ENCODE results near the gene SEMA3B. TPM values are rescaled to one million over a fixed set of nuclear protein-coding genes. Genes with fewer than 3 reads are reported as not detected.

Gene SEMA3B
- total RNA-seq, 1 donor: 23.3 TPM

DNA sequence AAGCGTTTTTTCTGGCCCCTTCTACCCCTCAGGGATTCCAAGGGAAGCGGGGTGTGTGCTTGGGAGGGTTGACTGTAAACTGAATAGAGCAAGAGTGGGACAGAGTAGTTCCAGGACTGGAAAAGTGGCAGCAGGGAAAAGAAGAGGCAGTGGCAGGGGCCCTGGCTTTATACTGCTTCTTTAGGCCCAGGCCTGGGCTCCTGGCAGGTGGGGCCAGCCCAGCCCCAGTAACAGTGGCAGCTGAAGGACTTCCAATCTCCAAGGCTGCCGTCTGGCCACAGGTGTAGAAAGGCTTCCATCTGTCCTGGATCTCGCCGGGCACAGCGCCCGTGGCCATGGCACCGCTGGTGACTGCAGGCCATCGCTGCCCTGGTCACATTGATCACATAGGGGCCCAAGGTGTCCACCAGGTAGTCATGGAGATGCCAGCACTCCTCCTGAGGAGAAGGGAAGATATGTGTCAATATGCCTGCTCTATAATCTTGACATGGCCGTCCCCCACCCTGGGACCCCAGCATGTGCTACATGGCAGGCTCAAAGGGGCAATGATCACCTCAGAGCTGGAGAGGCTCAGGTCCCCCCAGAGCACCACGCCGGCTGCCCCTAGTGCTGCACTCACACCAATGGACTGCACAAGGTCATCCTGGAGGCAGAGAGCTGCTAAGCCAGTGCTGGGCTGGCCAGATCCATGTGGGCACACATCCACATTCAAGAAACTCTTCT is 24.3 kb downstream of the SEMA3B start:
- no peak overlapping the region for H3K4me3 ChIP-seq (ENCODE audit: low read depth, low read length)
- TF ChIP-seq CTCF (IDR thresholded peaks at IDR 0.05; ENCODE audit: insufficient read depth, low read depth, low read length): no peak
- DNase-seq (ENCODE audit: low read depth): no peak

- no peak for DNase-seq (ENCODE audit: low read depth)
- H3K4me3 ChIP-seq (ENCODE audit: low read depth, low read length): no peak overlapping the region
- no peak for TF ChIP-seq CTCF (IDR thresholded peaks at IDR 0.05; ENCODE audit: insufficient read depth, low read depth, low read length)
These were observed 25.1 kb downstream of the SEMA3B start for GRCh38 chr3:50294089-50294488.

GRCh38 chr3:50294492-50295403 is 25.8 kb downstream of the SEMA3B start:
- H3K4me3 ChIP-seq (ENCODE audit: low read depth, low read length): no peak overlapping the region
- no peak for TF ChIP-seq CTCF (IDR thresholded peaks at IDR 0.05; ENCODE audit: insufficient read depth, low read depth, low read length)
- no peak for DNase-seq (ENCODE audit: low read depth)

GRCh38 chr3:50295553-50296431 is 26.8 kb downstream of the SEMA3B start:
- TF ChIP-seq CTCF (IDR thresholded peaks at IDR 0.05; ENCODE audit: insufficient read depth, low read depth, low read length): no peak
- H3K4me3 ChIP-seq (ENCODE audit: low read depth, low read length): no peak overlapping the region
- DNase-seq (ENCODE audit: low read depth): no peak

- no peak for TF ChIP-seq CTCF (IDR thresholded peaks at IDR 0.05; ENCODE audit: insufficient read depth, low read depth, low read length)
- DNase-seq (ENCODE audit: low read depth): no peak
- H3K4me3 ChIP-seq (ENCODE audit: low read depth, low read length): no peak overlapping the region
These were observed 27.9 kb downstream of the SEMA3B start for GRCh38 chr3:50296721-50297383.

- no peak for TF ChIP-seq CTCF (IDR thresholded peaks at IDR 0.05; ENCODE audit: insufficient read depth, low read depth, low read length)
- no peak overlapping the region for H3K4me3 ChIP-seq (ENCODE audit: low read depth, low read length)
- no peak for DNase-seq (ENCODE audit: low read depth)
These were observed 28.4 kb downstream of the SEMA3B start for GRCh38 chr3:50297384-50297775.

Measured in fibroblast of villous mesenchyme (primary cell).